GM18519 (cell line): ENCODE data around the gene ST6GALNAC2.
"Not testable (repeated sequence)": the region's sequence is repeated elsewhere in the genome, so short reads cannot be mapped to it uniquely, and the experiment has no call there.

ENCODE experiments used
- ATAC-seq: cut with Tn5 transposase; IDR thresholded peaks from one replicate; pipeline ENCODE4 v1.9.1; 2021; ENCODE audit warnings: mild to moderate bottlenecking, moderate library complexity; ENCODE audit not compliant: unreplicated experiment, low FRiP score

The ST6GALNAC2 gene

GRCh38 chr17:76543482-76543825, 42.2 kb downstream of the ST6GALNAC2 start:
- ATAC-seq = no peak

- ATAC-seq = no peak
Observed at GRCh38 chr17:76542984-76543383, 42.7 kb downstream of the ST6GALNAC2 start.

GRCh38 chr17:76542566-76542971, 43.1 kb downstream of the ST6GALNAC2 start:
- no peak for ATAC-seq

- no peak for ATAC-seq
Observed at GRCh38 chr17:76541739-76542454, 43.8 kb downstream of the ST6GALNAC2 start.

- no peak for ATAC-seq
Observed at GRCh38 chr17:76540381-76541300, 45.0 kb downstream of the ST6GALNAC2 start.

GRCh38 chr17:76539631-76540271, 45.9 kb downstream of the ST6GALNAC2 start, which contains the start of gene PRCD:
TSS of gene PRCD (plus strand) at chr17:76540044. CDS start at chr17:76540142, 98 bp downstream.
- no peak for ATAC-seq

- no peak for ATAC-seq
Observed at GRCh38 chr17:76538941-76539570, 46.6 kb downstream of the ST6GALNAC2 start.

- ATAC-seq = no peak
Observed at GRCh38 chr17:76538281-76538931, 47.3 kb downstream of the ST6GALNAC2 start.

- no peak for ATAC-seq
Observed at GRCh38 chr17:76537578-76538280, 47.9 kb downstream of the ST6GALNAC2 start, which contains the start of gene CYGB. TSS of gene CYGB (minus strand) at chr17:76537709. CDS start at chr17:76537542, 167 bp downstream.

GRCh38 chr17:76537288-76537577, 48.4 kb downstream of the ST6GALNAC2 start:
- no peak for ATAC-seq

- ATAC-seq = no peak
Observed at GRCh38 chr17:76536511-76537287, 49.0 kb downstream of the ST6GALNAC2 start.

- no peak for ATAC-seq
Observed at GRCh38 chr17:76535788-76536510, 49.7 kb downstream of the ST6GALNAC2 start.

- ATAC-seq = no peak
Observed at GRCh38 chr17:76534831-76535732, 50.6 kb downstream of the ST6GALNAC2 start.

GRCh38 chr17:76533640-76534359, 51.9 kb downstream of the ST6GALNAC2 start:
- ATAC-seq = not testable (repeated sequence)

- ATAC-seq = no peak
Observed at GRCh38 chr17:76532072-76532651, 53.5 kb downstream of the ST6GALNAC2 start.

- no peak for ATAC-seq
Observed at GRCh38 chr17:76531486-76532038, 54.1 kb downstream of the ST6GALNAC2 start.
